ENCODE results near the gene C11orf68.

The C11orf68 gene

DNA sequence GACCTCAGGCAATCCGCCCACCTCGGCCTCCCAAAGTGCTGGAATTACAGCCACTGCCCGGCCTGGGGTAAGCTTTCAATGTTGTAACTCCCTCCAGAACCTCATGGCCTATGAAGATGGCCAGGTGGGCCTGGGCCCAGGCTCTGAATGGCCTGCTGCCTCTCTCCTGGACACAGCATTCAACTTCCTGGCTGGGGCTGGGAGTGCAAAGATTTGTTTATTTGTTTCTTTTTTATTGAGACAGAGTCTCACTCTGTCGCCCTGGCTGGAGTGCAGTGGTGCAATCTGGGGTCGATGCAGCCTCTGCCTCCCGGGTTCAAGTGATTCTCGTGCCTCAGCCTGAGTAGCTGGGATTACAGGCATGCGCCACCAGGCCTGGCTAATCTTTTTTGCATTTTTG is 25.9 kb upstream of the C11orf68 start:
- no peak for DNase-seq (ENCODE audit: low read depth in 2 of 2)

DNA sequence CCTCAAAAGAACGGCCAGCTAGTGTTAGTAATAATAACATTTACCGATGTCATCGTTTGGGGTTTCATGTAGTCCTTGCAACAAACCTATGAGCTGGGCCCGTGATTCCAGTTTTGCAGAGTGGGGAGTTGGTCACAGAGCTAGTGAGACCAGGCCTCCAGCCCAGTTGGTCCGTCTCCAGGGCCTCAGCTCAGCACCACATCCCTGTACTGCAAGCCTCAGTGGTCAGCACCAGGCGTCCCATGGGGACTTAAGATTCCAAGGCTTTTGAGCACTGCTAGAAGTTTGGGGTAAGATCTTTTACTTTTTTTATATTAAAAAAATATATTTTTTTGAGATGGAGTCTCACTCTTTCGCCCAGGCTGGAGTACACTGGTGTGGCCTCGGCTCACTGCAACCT is 25.3 kb upstream of the C11orf68 start:
- no peak for DNase-seq (ENCODE audit: low read depth in 2 of 2)

DNA sequence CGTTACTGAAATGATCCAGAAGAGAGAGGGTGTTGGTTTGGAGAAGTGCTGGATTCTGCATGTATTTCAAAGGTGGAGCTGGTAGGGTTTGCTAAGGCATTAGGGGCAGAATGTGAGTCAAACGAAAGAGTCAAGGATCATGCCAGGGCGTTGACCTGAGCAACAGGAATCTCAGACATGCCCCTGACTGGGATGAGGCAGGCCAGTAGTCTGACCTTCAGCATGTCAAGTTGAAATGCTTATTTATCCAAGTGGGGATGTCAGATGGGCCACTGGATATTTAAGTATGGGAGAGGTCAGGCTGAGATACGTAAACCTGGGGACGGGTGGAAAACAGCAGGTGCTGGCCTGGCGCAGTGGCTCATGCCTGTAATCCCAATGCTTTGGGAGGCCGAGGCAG is 23.7 kb upstream of the C11orf68 start:
- DNase-seq (ENCODE audit: low read depth in 2 of 2) = no peak

- no peak for DNase-seq (ENCODE audit: low read depth in 2 of 2)
These were observed 23.0 kb upstream of the C11orf68 start for GRCh38 chr11:65941720-65942310.

GRCh38 chr11:65937766-65938165 is 18.9 kb upstream of the C11orf68 start:
- DNase-seq (ENCODE audit: low read depth in 2 of 2) = no peak

DNA sequence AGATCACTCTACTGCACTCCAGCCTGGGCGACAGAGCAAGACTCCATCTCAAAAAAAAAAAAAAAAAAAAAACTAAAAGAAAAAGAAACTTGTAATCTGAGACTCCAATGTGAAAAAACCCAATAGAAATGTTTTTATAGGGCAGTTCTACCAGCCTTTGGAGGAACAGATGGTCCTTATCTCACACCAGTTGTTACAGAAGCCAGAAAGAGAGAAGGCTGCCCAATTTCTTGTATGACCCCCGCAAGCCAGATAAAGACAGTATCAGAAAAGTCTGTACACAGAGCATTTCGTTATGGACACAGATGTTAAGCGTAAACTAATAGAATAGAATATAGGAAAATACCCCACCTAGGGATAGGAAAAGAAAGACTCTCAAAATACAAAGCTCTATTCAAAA is 15.2 kb upstream of the C11orf68 start:
- no peak for DNase-seq (ENCODE audit: low read depth in 2 of 2)

DNA sequence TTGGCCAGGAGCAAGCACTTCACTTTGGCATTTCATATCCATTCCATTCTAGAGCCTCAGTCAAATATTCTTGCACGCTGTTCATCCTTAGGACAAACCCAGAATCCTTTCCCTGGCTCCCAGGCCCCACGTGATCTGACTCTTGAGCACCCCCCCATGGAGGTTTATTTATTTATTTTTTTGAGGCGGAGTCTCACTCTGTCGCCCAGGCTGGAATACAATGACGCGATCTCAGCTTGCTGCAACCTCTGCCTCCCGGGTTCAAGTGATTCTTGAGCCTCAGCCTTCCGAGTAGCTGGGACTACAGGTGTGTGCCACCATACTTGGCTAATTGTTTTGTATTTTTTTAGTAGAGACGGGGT is 13.7 kb upstream of the C11orf68 start:
- no peak for DNase-seq (ENCODE audit: low read depth in 2 of 2)

GRCh38 chr11:65931773-65932557 is 13.1 kb upstream of the C11orf68 start:
- no peak for DNase-seq (ENCODE audit: low read depth in 2 of 2)

GRCh38 chr11:65928667-65929066 is 9.8 kb upstream of the C11orf68 start:
- no peak for DNase-seq (ENCODE audit: low read depth in 2 of 2)

- DNase-seq (ENCODE audit: low read depth in 2 of 2) = peak; percentile 48 to 58
These were observed 9.1 kb upstream of the C11orf68 start for GRCh38 chr11:65927904-65928397.

DNA sequence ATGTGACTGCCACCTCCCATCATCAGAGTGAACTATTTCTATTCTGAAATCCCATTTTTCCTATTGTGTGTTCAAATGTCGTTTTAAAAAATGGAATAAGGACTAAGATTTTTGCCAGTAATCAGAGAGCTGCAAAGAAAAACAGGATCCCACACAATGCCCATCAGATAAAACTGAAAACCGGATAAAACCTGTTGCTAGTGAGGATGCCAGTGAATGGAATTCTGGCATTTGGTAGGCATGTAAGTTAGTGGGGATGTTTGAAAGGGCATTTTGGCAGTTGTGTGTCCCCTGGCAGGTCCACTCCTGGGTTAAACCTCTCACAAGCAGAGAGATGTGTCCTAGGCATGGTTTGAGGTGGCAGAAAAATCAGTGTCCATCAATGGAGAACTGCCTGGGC is 6.5 kb upstream of the C11orf68 start:
- no peak for DNase-seq (ENCODE audit: low read depth in 2 of 2)

GRCh38 chr11:65922565-65922964 is 3.7 kb upstream of the C11orf68 start:
- DNase-seq (ENCODE audit: low read depth in 2 of 2) = no peak

DNA sequence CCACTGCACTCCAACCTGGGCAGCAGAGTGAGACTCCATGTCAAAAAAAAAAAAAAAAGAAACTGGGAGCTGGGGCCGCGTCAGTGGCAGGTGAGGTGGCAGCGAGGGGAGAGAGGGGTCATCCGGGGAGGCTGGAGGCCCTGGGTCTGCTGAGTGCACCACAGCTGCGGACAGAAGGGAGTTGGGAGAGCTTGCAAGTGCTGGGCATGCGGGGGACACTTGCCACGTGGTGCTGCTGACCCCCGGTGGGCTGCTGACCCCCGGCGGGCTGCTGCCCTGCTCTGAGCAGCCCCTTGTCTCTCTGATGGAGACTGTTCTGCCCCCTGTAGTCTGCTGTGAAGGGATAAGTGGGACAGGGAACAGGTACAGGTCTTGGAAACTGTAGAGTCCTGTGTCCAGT is 3.0 kb upstream of the C11orf68 start:
- DNase-seq (ENCODE audit: low read depth in 2 of 2) = no peak

DNA sequence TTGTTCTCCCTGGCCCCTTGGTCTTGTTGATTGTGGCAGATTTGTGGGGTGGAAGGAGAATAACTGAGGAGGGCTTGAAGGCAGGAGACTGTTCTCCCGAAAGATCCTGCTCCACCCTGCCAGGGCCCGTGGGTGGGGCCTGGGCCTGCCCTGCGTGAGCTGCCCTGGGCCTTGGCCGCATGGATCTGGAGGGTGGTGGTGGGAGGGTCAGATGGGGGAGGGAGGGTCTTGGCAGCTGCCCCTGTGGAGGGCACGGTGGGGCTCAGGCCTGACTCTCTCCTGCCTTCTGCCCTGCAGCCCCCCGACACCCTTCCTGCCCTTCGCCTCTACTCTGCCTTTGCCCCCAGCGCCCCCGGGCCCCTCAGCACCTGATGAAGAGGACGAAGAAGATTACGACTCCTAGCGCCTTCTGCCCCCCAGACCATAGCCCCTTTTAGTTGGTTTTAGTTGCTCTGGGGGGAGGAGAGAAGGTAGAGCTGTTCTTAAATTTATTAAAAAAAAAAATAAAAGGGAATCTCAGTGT is 2.2 kb upstream of the C11orf68 start:
- no peak for DNase-seq (ENCODE audit: low read depth in 2 of 2)

GRCh38 chr11:65920372-65920802 is 1.5 kb upstream of the C11orf68 start:
- no peak for DNase-seq (ENCODE audit: low read depth in 2 of 2)

DNA sequence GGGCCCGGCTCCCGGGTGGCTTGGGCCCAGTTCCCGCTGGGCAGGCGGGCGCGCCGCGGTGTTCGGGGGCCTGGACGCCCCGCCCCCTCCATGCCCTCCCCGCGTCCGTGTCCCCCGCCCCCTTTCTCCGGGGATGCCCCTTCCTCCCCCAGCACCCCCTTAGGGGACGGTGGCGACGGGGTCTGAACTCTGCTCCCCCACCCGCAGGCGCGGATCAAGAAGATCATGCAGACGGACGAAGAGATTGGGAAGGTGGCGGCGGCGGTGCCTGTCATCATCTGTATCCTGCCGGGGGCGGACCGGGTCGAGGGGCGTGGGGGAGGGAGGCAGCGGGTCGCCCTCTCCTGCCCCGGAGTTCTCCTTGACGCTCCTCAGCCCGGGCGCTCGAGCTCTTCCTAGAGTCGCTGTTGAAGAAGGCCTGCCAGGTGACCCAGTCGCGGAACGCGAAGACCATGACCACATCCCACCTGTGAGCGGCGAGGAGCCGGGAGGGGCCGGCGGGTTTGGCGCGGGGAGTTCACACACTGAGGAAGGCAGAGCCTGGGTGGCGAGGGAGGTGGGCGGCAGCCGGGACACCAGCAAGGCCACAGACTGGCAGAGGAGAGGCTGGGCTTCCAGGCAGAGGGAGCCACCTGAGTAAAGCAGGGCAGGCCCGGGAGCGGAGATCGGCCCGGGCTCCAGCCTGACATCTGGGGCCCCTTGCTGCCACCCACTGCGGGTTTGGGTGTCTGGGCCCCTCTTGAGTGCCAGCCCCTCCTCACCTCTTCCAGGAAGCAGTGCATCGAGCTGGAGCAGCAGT is 910 bp upstream of the C11orf68 start:
- DNase-seq (ENCODE audit: low read depth in 2 of 2) = peak; percentile 33 to 43

- DNase-seq (ENCODE audit: low read depth in 2 of 2) = peak; percentile 99
These were observed 295 bp upstream of the C11orf68 start, which contains the start of gene DRAP1 for GRCh38 chr11:65919141-65919572. DRAP1 (plus strand) TSS chr11:65919426; CDS start chr11:65919502, 76 bp downstream.

DNA sequence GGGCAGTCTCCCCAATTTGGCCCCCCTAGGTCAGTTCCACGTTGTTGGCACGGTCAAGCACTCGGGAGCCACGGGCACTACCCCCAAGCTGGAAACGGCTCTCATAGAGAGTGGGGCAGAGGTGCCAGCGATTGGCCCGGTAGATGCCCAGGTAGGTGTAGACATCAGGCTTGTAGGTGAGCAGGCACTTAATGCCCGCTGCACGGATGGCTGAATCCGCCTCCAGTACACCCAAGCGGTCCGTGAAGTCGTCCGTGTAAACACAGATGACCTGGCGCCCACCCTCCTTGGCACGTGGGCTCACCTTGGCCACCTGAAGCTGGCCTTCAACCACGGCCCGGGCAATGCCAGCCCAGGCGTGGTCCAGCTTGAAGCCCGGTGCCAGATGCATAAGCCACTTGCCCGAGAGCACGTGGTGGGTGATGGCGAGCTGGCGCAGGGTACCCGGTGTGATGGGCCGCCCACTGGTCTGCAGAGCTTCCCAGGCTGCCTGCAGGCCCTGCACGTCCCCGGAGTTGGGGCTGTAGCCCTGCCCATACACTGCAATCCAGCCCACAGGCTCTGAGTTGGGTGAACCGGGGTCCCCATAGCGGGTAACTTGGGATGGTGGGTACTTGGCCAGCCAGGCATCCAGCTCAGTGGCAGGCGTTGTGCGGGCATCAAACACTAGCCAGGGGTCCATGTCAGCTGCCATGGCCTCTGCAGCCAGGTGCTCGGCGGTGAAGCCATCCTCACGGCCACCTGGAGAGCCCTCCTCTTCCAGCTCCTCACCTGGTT is 1.2 kb downstream of the C11orf68 start:
- DNase-seq (ENCODE audit: low read depth in 2 of 2) = no peak

DNA sequence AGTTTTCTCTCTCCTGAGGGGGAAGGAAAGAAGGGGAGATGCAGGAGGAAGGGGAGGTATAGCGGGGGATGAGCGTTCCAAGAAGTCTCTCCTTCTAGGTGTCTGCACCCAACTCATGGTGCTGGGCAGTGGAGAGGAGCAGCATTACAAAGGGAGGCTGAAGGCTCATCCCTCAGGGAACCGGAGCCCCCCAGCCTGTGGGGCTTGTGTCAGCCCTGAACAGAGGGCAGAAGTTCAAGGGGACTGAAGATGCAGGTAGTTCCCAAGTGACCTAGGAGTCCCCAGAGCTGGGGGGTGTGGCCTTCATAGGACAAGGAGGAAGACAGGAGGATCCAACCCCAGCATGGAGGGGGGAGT is 1.8 kb downstream of the C11orf68 start:
- DNase-seq (ENCODE audit: low read depth in 2 of 2) = no peak

GRCh38 chr11:65916391-65916790 is 2.5 kb downstream of the C11orf68 start:
- no peak for DNase-seq (ENCODE audit: low read depth in 2 of 2)

DNA sequence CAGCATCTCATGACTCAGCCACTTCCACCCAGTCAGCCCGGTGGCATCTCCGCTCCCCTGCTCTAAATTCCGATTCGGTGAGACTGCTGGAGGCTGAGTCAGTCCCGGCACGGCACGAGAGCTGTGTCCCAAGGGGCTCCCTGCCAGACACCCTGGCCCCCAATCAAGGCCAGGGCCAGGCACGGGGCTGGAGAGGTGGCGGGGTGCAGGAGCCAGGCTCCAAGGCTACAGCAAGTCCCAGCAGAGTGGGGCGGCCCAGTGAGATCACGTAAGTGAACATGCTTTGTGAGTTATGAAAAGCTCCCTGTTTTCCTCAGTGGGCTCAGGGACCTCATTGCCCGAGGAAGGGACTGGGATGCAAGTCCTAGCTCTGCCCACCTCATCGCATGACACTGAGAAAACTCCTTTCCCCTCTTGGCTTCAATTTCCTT is 3.0 kb downstream of the C11orf68 start:
- no peak for DNase-seq (ENCODE audit: low read depth in 2 of 2)

Data from activated CD4-positive, alpha-beta T cell treated with anti-CD3 and anti-CD28 coated beads for 24 hours (primary cell).